ENCODE measurements around the gene OTUB2.

OTUB2 gene

GRCh38 chr14:94022532-94023411 lies 3.4 kb upstream of the OTUB2 start:
- no peak for FAIRE-seq

- FAIRE-seq: no peak
Measured at GRCh38 chr14:94024549-94024948, 1.6 kb upstream of the OTUB2 start.

- FAIRE-seq: no peak
Measured at GRCh38 chr14:94025720-94026119, 420 bp upstream of the OTUB2 start.

- no peak for FAIRE-seq
Measured at GRCh38 chr14:94026889-94027469, 839 bp downstream of the OTUB2 start.

- no peak for FAIRE-seq
Measured at GRCh38 chr14:94027566-94028449, 1.7 kb downstream of the OTUB2 start.

- no peak for FAIRE-seq
Measured at GRCh38 chr14:94028450-94028826, 2.3 kb downstream of the OTUB2 start.

GRCh38 chr14:94029265-94029664 lies 3.1 kb downstream of the OTUB2 start:
- no peak for FAIRE-seq

GRCh38 chr14:94029671-94030203 lies 3.6 kb downstream of the OTUB2 start:
- FAIRE-seq: no peak

- no peak for FAIRE-seq
Measured at GRCh38 chr14:94030571-94030970, 4.4 kb downstream of the OTUB2 start.

GRCh38 chr14:94031161-94031882 lies 5.2 kb downstream of the OTUB2 start:
- no peak for FAIRE-seq

- FAIRE-seq: no peak
Measured at GRCh38 chr14:94031883-94032279, 5.7 kb downstream of the OTUB2 start.

GRCh38 chr14:94034886-94035285 lies 8.7 kb downstream of the OTUB2 start:
- no peak for FAIRE-seq

GRCh38 chr14:94036313-94037167 lies 10.4 kb downstream of the OTUB2 start:
- peak; percentile 83 for FAIRE-seq

- no peak for FAIRE-seq
Measured at GRCh38 chr14:94037954-94038353, 11.8 kb downstream of the OTUB2 start.

GRCh38 chr14:94038510-94038909 lies 12.4 kb downstream of the OTUB2 start:
- FAIRE-seq: no peak

GRCh38 chr14:94038921-94039629 lies 12.9 kb downstream of the OTUB2 start:
- FAIRE-seq: no peak

GRCh38 chr14:94040247-94040646 lies 14.1 kb downstream of the OTUB2 start:
- FAIRE-seq: no peak

- FAIRE-seq: no peak
Measured at GRCh38 chr14:94040796-94041195, 14.7 kb downstream of the OTUB2 start.

- no peak for FAIRE-seq
Measured at GRCh38 chr14:94041551-94042346, 15.6 kb downstream of the OTUB2 start.
